NB4 (cell line): ENCODE data around the gene BICD2.

Source experiments
- MYC ChIP-seq: IDR thresholded peaks from 2 replicates; pipeline ENCODE4 v1.6.1; 2011; ENCODE audit warnings: low read depth, low read length
- POLR2A ChIP-seq: IDR thresholded peaks from 2 replicates; pipeline ENCODE4 v1.6.1; 2011; ENCODE audit warnings: mild to moderate bottlenecking; ENCODE audit not compliant: insufficient read length; ENCODE audit errors: extremely low read depth
- TF ChIP-seq, protein P1 (sequence below): IDR thresholded peaks from one replicate; pipeline ENCODE4 v1.5.1; 2012; ENCODE audit warnings: low read depth, low read length
- TF ChIP-seq, protein P2 (sequence below): IDR thresholded peaks from 2 replicates; pipeline ENCODE4 v1.6.1; 2011; ENCODE audit warnings: low read depth, low read length

DNA sequence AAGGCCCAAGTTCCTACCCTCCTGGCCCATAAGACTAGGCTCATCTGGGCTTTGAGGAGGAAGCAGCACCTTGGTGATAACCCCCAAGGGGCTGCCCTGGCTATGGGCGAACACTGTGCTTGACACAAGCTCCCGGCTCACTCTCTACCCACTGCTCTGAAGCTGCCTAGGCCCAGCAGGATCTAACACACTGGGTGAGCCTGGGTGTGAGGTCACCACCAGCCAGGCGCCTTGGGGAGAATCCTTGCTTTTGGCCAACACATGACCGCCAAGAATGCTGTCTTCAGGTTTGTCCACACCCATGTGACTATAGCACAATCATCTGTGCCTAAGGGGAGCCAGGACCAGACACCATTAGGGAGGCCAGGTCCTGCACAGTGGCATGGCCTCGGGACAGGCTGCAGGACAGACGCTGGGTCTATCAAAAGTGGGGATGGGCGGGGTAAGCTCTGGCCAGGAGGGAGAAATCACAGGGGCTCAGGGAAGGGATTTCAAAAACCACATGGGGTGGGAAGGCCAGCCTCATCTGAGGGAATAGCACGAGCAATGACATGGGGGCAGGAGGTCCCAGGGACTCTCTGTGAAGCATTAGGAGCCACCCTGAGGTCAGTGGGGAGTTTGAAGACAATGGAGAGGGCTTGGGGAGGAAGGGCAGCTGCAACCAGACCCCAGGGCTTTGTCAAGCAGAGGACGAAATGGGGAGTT lies 29.6 kb downstream of the BICD2 start:
- TF ChIP-seq, protein P1, sequence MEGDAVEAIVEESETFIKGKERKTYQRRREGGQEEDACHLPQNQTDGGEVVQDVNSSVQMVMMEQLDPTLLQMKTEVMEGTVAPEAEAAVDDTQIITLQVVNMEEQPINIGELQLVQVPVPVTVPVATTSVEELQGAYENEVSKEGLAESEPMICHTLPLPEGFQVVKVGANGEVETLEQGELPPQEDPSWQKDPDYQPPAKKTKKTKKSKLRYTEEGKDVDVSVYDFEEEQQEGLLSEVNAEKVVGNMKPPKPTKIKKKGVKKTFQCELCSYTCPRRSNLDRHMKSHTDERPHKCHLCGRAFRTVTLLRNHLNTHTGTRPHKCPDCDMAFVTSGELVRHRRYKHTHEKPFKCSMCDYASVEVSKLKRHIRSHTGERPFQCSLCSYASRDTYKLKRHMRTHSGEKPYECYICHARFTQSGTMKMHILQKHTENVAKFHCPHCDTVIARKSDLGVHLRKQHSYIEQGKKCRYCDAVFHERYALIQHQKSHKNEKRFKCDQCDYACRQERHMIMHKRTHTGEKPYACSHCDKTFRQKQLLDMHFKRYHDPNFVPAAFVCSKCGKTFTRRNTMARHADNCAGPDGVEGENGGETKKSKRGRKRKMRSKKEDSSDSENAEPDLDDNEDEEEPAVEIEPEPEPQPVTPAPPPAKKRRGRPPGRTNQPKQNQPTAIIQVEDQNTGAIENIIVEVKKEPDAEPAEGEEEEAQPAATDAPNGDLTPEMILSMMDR, result no peak
- TF ChIP-seq POLR2A (no peak), MYC (no peak)
- TF ChIP-seq, protein P2, sequence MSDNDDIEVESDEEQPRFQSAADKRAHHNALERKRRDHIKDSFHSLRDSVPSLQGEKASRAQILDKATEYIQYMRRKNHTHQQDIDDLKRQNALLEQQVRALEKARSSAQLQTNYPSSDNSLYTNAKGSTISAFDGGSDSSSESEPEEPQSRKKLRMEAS, result no peak
